K562 (cell line): ENCODE results near the gene HDAC3. TPM values are rescaled to one million over a fixed set of nuclear protein-coding genes. Genes with fewer than 3 reads are reported as not detected.

Experiments
- ARHGAP35 ChIP-seq: fragments of 450-650 bp; IDR thresholded peaks from 2 replicates; pipeline ENCODE4 v1.6.1; 2018; ENCODE audit not compliant: partially characterized antibody
- CEBPG ChIP-seq, 3 experiments: fragments of 200-800 bp in 1 of 3; sonication (Bioruptor generic) in 1 of 3; sonication (generic) in 1 of 3; formaldehyde crosslinking in 1 of 3; IDR thresholded peaks in 2 of 3; conservative IDR thresholded peaks in 1 of 3; 2 replicates each; pipeline versions ENCODE4 v1.6.1 to v1.8.0; 2016 to 2022; ENCODE audit warnings: missing compliant biosample characterization in 2 of 3, missing genetic modification characterization in 2 of 3, mild to moderate bottlenecking in 1 of 3, missing genetic modification reagents in 1 of 3
- CHD1 ChIP-seq: fragments of 200-600 bp; sonication (generic); IDR thresholded peaks from one replicate; pipeline ENCODE4 v1.6.1; 2012; ENCODE audit warnings: mild to moderate bottlenecking, moderate library complexity, low read length, inconsistent platforms
- ETV5 ChIP-seq: sonication (generic); formaldehyde crosslinking; IDR thresholded peaks from 2 replicates; pipeline ENCODE4 v1.4.0; 2020; ENCODE audit warnings: low read depth, mild to moderate bottlenecking, missing genetic modification reagents
- HMG20A ChIP-seq: fragments of 450-650 bp; formaldehyde crosslinking; conservative IDR thresholded peaks from 2 replicates; pipeline ENCODE4 v1.4.0; 2020; ENCODE audit warnings: mild to moderate bottlenecking, mixed read lengths
- HNRNPL ChIP-seq: fragments of 200-400 bp; formaldehyde crosslinking; IDR thresholded peaks from 2 replicates; pipeline ENCODE4 v1.6.1; 2017; ENCODE audit warnings: low read depth, mild to moderate bottlenecking, low read length
- POLR2A ChIP-seq: fragments of 450-650 bp; conservative IDR thresholded peaks from 2 replicates; pipeline ENCODE4 v1.6.1; 2016
- PTTG1 ChIP-seq: fragments of 450-650 bp; IDR thresholded peaks from 2 replicates; pipeline ENCODE4 v1.6.1; 2016; ENCODE audit warnings: low read depth, mild to moderate bottlenecking, missing genetic modification characterization, missing compliant biosample characterization
- PYGO2 ChIP-seq: fragments of 450-650 bp; IDR thresholded peaks from 2 replicates; pipeline ENCODE4 v1.6.1; 2016; ENCODE audit warnings: mild to moderate bottlenecking, missing genetic modification characterization, moderate library complexity, missing compliant biosample characterization
- RAD21 ChIP-seq, 2 experiments: fragments of 250-450 bp in 1 of 2; fragments of 450-650 bp in 1 of 2; sonication (Bioruptor Pico) in 1 of 2; formaldehyde crosslinking in 1 of 2; IDR thresholded peaks in 1 of 2; conservative IDR thresholded peaks in 1 of 2; 2 replicates each; pipeline versions ENCODE4 v1.4.0 to v1.8.0; 2020 to 2022; ENCODE audit warnings: mild to moderate bottlenecking in 2 of 2, moderate library complexity in 1 of 2
- ZBTB1 ChIP-seq: sonication (generic); formaldehyde crosslinking; IDR thresholded peaks from 2 replicates; pipeline ENCODE4 v1.8.1; 2023; ENCODE audit warnings: missing genetic modification reagents, low read depth, mild to moderate bottlenecking, borderline replicate concordance
- polyA plus RNA-seq, 8 experiments: library from polyadenylated mRNA; depleted of rRNA in 4 of 8; stranded (reverse) in 5 of 8; unstranded in 3 of 8; fragments of >200 nt; fragmentation: Nextera tagmentation in 2 of 8; fragmentation: Illumina TruSeq in 1 of 8; extraction: Ambion mirVana in 2 of 8; extraction: Trizol in 1 of 8; gene quantifications; 2 replicates each; pipeline versions ENCODE4 v1.2.1 to v1.2.3, GENCODE V29; 2011 to 2014; ENCODE audit warnings: inconsistent platforms in 1 of 8, missing spikeins in 1 of 8
- total RNA-seq, 7 experiments: library from RNA; depleted of rRNA in 6 of 7; stranded (reverse); fragments of >200 nt in 6 of 7; fragmentation: Illumina TruSeq in 2 of 7; extraction: Trizol in 2 of 7; gene quantifications; 2 replicates each; pipeline versions ENCODE4 v1.2.1 to v1.2.3, GENCODE V29; 2011 to 2021; ENCODE audit warnings: low replicate concordance in 1 of 7
- TF ChIP-seq, protein P1 (sequence below): sonication (generic); formaldehyde crosslinking; IDR thresholded peaks from 2 replicates; pipeline ENCODE4 v1.8.1; 2023; ENCODE audit warnings: missing genetic modification reagents, mild to moderate bottlenecking, borderline replicate concordance
- TF ChIP-seq, protein P2 (sequence below), 2 experiments: fragments of 450-650 bp in 1 of 2; sonication (generic) in 1 of 2; formaldehyde crosslinking; conservative IDR thresholded peaks; 2 replicates each; pipeline versions ENCODE4 v1.4.0 to v1.8.1; 2020 to 2022; ENCODE audit warnings: mild to moderate bottlenecking in 1 of 2, missing genetic modification reagents in 1 of 2
- TF ChIP-seq, protein P3 (sequence below): fragments of 450-650 bp; formaldehyde crosslinking; IDR thresholded peaks from 2 replicates; pipeline ENCODE4 v1.4.0; 2022; ENCODE audit warnings: missing genetic modification characterization
- TF ChIP-seq, protein P4 (sequence below): fragments of 450-650 bp; IDR thresholded peaks from 2 replicates; pipeline ENCODE4 v1.6.1; 2018; ENCODE audit warnings: mild to moderate bottlenecking, low read depth; ENCODE audit not compliant: partially characterized antibody
- TF ChIP-seq, protein P5 (sequence below): sonication (generic); formaldehyde crosslinking; IDR thresholded peaks from 2 replicates; pipeline ENCODE4 v1.8.0; 2022; ENCODE audit warnings: mild to moderate bottlenecking, missing genetic modification reagents

HDAC3 gene
- total and polyA plus RNA-seq, 9 of the 15 experiments (the other 6 are each of a cell fraction or from before 2014, with no cell fraction given), result 89.7 to 191 (median 119) TPM

DNA sequence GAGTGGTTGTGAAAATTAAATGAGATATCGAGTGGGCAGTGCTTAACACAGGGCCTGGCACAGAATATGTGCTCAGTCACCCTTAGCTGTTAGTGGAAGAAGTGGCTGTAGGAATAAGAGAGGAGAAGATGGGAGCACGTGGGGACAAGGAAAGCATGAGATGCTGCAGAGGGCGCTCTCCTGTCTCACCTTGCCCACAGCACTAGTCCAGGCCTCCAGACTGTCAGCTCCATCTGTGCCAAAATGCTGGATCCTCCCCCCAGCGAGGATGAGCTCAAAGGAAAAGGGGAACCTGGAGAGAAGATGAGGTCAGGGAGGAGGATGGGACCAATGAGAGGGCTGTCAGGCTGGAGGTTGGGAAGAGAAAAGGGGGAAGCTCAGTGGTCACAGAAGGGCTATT is 32.9 kb upstream of the HDAC3 start (continued):
- TF ChIP-seq RAD21 (CRISPR knock-in tag; conservative IDR thresholded peaks at IDR 0.05 in 1 of 2, IDR thresholded peaks at IDR 0.05 in 1 of 2) (peak in 1 of 2 experiments; percentile 51; a peak in 2 of 4 replicates), HNRNPL (no peak), POLR2A (0 out of 2 replicates have a peak, but pooled peaks have one; percentile 31), CHD1 (no peak), PYGO2 (tag) (no peak), PTTG1 (tag) (no peak), HMG20A (CRISPR knock-in tag) (no peak), CEBPG (CRISPR knock-in tag; IDR thresholded peaks at IDR 0.05) (no peak), CEBPG (tag; conservative IDR thresholded peaks at IDR 0.05 in 1 of 2, IDR thresholded peaks at IDR 0.05 in 1 of 2) (no peak), ARHGAP35 (no peak), ETV5 (no peak), ZBTB1 (CRISPR knock-in tag) (no peak)
- TF ChIP-seq, protein P1, sequence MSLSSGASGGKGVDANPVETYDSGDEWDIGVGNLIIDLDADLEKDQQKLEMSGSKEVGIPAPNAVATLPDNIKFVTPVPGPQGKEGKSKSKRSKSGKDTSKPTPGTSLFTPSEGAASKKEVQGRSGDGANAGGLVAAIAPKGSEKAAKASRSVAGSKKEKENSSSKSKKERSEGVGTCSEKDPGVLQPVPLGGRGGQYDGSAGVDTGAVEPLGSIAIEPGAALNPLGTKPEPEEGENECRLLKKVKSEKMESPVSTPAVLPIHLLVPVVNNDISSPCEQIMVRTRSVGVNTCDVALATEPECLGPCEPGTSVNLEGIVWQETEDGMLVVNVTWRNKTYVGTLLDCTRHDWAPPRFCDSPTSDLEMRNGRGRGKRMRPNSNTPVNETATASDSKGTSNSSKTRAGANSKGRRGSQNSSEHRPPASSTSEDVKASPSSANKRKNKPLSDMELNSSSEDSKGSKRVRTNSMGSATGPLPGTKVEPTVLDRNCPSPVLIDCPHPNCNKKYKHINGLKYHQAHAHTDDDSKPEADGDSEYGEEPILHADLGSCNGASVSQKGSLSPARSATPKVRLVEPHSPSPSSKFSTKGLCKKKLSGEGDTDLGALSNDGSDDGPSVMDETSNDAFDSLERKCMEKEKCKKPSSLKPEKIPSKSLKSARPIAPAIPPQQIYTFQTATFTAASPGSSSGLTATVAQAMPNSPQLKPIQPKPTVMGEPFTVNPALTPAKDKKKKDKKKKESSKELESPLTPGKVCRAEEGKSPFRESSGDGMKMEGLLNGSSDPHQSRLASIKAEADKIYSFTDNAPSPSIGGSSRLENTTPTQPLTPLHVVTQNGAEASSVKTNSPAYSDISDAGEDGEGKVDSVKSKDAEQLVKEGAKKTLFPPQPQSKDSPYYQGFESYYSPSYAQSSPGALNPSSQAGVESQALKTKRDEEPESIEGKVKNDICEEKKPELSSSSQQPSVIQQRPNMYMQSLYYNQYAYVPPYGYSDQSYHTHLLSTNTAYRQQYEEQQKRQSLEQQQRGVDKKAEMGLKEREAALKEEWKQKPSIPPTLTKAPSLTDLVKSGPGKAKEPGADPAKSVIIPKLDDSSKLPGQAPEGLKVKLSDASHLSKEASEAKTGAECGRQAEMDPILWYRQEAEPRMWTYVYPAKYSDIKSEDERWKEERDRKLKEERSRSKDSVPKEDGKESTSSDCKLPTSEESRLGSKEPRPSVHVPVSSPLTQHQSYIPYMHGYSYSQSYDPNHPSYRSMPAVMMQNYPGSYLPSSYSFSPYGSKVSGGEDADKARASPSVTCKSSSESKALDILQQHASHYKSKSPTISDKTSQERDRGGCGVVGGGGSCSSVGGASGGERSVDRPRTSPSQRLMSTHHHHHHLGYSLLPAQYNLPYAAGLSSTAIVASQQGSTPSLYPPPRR (CRISPR knock-in tag), result no peak
- TF ChIP-seq, protein P2, sequence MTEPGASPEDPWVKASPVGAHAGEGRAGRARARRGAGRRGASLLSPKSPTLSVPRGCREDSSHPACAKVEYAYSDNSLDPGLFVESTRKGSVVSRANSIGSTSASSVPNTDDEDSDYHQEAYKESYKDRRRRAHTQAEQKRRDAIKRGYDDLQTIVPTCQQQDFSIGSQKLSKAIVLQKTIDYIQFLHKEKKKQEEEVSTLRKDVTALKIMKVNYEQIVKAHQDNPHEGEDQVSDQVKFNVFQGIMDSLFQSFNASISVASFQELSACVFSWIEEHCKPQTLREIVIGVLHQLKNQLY (CRISPR knock-in tag; conservative IDR thresholded peaks at IDR 0.05), result no peak
- TF ChIP-seq, protein P3, sequence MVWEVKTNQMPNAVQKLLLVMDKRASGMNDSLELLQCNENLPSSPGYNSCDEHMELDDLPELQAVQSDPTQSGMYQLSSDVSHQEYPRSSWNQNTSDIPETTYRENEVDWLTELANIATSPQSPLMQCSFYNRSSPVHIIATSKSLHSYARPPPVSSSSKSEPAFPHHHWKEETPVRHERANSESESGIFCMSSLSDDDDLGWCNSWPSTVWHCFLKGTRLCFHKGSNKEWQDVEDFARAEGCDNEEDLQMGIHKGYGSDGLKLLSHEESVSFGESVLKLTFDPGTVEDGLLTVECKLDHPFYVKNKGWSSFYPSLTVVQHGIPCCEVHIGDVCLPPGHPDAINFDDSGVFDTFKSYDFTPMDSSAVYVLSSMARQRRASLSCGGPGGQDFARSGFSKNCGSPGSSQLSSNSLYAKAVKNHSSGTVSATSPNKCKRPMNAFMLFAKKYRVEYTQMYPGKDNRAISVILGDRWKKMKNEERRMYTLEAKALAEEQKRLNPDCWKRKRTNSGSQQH (CRISPR knock-in tag), result no peak
- TF ChIP-seq, protein P4, sequence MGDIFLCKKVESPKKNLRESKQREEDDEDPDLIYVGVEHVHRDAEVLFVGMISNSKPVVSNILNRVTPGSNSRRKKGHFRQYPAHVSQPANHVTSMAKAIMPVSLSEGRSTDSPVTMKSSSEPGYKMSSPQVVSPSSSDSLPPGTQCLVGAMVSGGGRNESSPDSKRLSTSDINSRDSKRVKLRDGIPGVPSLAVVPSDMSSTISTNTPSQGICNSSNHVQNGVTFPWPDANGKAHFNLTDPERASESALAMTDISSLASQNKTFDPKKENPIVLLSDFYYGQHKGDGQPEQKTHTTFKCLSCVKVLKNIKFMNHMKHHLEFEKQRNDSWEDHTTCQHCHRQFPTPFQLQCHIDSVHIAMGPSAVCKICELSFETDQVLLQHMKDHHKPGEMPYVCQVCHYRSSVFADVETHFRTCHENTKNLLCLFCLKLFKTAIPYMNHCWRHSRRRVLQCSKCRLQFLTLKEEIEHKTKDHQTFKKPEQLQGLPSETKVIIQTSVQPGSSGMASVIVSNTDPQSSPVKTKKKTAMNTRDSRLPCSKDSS, result no peak
- TF ChIP-seq, protein P5, sequence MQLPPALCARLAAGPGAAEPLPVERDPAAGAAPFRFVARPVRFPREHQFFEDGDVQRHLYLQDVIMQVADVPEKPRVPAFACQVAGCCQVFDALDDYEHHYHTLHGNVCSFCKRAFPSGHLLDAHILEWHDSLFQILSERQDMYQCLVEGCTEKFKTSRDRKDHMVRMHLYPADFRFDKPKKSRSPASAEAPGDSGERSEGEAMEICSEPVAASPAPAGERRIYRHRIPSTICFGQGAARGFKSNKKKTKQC (CRISPR knock-in tag), result no peak
